ENCODE data around the gene TPRX1.

- TF ChIP-seq EZH2 (IDR thresholded peaks at IDR 0.05; ENCODE audit: borderline replicate concordance, low read depth, low read length, poor library complexity, severe bottlenecking) (no peak), CTCF (conservative IDR thresholded peaks at IDR 0.05; ENCODE audit: low read depth, low read length) (no peak)
Measured at GRCh38 chr19:47798904-47799266, 5.5 kb downstream of the TPRX1 start.

Data from A673 (cell line).